ENCODE data around the gene LIN7B.
A peak's percentile ranks its signal among the peaks of the same experiment; 100 is the strongest.
"Not testable (repeated sequence)": the region's sequence is repeated elsewhere in the genome, so short reads cannot be mapped to it uniquely, and the experiment has no call there.

LIN7B gene

DNA sequence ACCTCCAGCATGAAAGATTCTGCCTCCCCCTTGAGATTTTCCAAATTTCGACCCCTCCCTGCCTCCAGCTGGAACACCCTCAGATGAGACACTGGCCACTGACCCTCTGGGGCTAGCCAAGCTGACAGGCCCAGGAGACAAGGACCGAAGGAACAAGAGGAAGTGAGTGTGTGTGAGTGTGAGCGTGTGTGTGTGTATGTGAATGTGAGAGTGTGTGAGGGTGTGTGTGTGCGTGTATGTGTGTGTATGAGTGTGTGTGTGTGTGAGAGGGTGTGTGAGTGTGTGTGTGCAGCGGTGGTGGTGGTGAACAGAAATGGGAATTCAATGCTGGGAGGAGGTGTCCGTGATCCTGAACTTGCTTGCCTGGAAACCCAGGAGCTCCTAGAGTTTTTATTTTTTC lies 27.2 kb downstream of the LIN7B start:
- DNase-seq (ENCODE audit: insufficient read length, low spot score) (no peak), FAIRE-seq (no peak)

DNA sequence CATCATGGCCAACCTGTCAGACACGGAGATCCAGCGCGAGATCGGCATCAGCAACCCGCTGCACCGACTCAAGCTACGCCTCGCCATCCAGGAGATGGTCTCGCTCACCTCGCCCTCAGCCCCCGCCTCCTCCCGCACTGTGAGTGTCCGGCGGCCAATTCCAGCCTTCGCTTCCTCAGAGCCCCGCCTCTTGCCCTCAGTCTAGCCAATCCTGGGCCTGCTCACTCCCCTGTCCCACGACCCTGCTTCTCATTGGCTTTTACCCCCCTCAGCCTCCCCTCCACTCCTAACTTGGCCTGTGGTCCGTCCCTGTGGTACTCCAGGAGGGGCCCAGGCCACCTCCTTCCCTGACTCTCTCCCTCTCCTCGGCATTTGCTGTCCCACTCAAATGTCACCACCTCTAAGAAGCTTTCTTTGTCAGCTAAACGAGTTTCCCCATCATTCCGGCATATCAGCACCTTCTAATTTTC lies 28.7 kb downstream of the LIN7B start:
- DNase-seq (ENCODE audit: insufficient read length, low spot score) = peak; percentile 68
- peak; percentile 21 for FAIRE-seq

- FAIRE-seq (no peak), DNase-seq (ENCODE audit: insufficient read length, low spot score) (peak; percentile 68)
Measured at GRCh38 chr19:49145573-49146407, 31.6 kb downstream of the LIN7B start.

- FAIRE-seq; DNase-seq (ENCODE audit: insufficient read length, low spot score): not testable (repeated sequence)
Measured at GRCh38 chr19:49146408-49146770, 32.2 kb downstream of the LIN7B start.

- DNase-seq (ENCODE audit: insufficient read length, low spot score) (no peak), FAIRE-seq (no peak)
Measured at GRCh38 chr19:49148044-49148682, 34.0 kb downstream of the LIN7B start.

GRCh38 chr19:49148784-49149651 lies 34.8 kb downstream of the LIN7B start:
- DNase-seq (ENCODE audit: insufficient read length, low spot score) (peak; percentile 65), FAIRE-seq (no peak)

- no peak for FAIRE-seq
- DNase-seq (ENCODE audit: insufficient read length, low spot score) = no peak
Measured at GRCh38 chr19:49149652-49150105, 35.5 kb downstream of the LIN7B start.

DNA sequence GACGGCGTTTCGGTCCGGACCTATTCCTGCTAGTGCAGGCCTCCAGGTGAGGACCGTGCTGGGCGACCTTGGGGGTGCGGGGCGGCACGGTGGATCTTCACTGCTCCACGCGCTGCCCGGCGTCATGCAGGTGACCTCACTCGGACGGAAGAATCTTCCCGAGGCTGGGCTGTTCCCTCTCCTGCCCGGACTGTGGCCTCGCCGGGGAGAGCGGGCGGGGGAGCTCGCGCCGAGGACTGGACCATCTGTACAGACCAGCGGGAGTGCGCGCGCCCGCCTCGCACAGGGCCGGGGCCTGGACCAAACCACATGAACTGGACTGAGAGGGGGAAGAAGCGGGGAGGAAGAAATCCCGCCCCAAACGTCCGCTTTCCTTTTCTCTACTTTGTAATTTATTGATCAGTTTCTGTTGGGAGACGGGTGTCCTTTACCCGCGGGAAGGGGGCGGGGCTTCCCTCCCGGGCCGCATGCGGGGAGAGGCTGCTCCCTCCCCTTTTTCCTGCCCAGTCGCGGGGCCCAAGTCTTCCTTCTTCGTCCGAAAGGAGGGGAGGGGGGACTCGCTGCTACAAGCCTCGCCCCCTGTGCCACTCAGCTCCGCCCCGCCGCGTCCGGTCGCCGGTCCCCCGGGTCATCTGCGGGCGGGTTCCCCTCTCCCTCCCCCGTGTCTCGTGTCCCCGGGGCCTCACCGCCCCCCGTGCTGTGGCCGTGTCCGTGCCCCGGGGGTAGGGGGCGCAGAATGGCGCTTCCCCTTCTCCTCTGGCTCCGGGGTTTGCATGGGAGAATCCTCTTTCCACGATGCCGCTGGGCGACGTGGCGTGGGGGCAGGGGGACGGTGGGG lies 36.2 kb downstream of the LIN7B start:
- FAIRE-seq (no peak), DNase-seq (ENCODE audit: insufficient read length, low spot score) (peak; percentile 62)

- DNase-seq (ENCODE audit: insufficient read length, low spot score) (no peak), FAIRE-seq (no peak)
Measured at GRCh38 chr19:49150944-49151243, 36.7 kb downstream of the LIN7B start.

GRCh38 chr19:49151267-49152118 lies 37.3 kb downstream of the LIN7B start:
- DNase-seq (ENCODE audit: insufficient read length, low spot score) (no peak), FAIRE-seq (no peak)

GRCh38 chr19:49152119-49152550 lies 38.0 kb downstream of the LIN7B start:
- DNase-seq (ENCODE audit: insufficient read length, low spot score) = no peak

GRCh38 chr19:49153167-49153809 lies 39.1 kb downstream of the LIN7B start:
- no peak for DNase-seq (ENCODE audit: insufficient read length, low spot score)
- no peak for FAIRE-seq

More at GRCh38 chr19:49152119-49152550, 38.0 kb downstream of the LIN7B start:
- FAIRE-seq = no peak

DNA sequence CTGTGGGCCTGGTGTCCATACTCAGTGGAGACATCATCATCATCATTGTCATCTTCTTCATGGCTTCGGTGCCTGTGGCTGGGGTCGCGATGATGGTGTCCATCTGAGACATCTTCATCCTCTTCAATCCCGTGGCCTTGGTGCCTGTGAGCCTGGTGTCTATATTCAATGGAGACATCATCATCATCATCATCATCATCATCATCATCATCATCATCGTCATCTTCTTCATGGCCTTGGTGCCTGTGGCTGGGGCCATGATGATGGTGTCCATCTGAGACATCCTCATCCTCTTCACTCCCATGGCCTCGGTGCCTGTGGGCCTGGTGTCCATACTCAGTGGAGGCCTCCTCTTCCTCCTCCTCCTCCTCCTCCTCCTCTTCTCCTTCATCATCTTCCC lies 40.1 kb downstream of the LIN7B start:
- FAIRE-seq = no peak

DNA sequence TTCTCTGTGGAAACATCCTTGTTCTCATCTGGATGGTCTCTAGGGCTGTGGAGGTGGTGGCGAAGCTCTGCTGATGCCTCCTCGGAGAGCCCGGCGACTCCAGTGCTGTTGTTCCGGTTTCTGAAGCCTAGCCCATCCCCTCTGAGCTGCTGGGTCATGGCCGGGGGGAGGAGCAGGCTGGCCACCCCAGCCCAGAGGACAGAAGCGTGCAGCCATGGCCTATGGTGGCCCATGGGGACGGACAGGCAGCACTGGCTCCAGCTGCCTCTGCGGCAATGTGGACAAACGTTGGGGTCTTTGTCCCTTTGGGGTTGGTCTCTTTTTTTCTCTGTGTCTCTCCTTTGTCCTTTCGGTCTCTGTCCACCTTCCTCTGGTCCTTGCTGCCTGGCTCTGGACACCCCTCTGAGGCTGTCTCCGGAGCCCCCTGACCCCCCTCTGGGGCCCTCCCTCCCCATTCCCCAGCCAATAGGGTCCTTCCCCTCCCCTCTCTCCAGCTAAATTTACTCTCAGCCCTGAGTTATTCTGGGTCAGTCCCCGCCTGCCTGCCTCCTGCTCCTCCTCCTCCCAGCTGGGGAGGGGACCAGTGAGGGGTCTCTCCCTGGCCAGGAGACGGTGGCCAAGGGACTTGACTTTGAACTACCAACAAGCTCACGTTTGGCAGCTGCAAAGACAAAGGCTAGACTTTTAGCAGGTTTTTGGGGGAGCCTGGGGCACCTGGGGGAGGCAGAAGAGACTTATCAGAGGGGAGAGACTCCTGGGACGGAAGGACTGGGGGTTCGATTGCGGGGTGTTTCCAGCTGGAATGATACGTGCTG lies 41.0 kb downstream of the LIN7B start, which contains the start of gene HRC:
Gene HRC (minus strand): TSS at position 392 of the 815 bp plus-strand sequence. CDS start 159 bp downstream, at position 233.
- FAIRE-seq = no peak
- DNase-seq (ENCODE audit: insufficient read length, low spot score) = no peak

More for the DNA sequence above, 40.1 kb downstream of the LIN7B start:
- no peak for DNase-seq (ENCODE audit: insufficient read length, low spot score)

GRCh38 chr19:49155820-49156346 lies 41.7 kb downstream of the LIN7B start:
- FAIRE-seq = no peak
- DNase-seq (ENCODE audit: insufficient read length, low spot score) = no peak

- FAIRE-seq = no peak
Measured at GRCh38 chr19:49157445-49158224, 43.5 kb downstream of the LIN7B start, which contains the start of gene TRPM4. Gene TRPM4 (plus strand): TSS chr19:49157792. CDS start chr19:49157867, 75 bp downstream.

More at GRCh38 chr19:49157445-49158224, 43.5 kb downstream of the LIN7B start, which contains the start of gene TRPM4:
- no peak for DNase-seq (ENCODE audit: insufficient read length, low spot score)
